ENCODE measurements around the gene ARL15.
A peak's percentile ranks its signal among the peaks of the same experiment; 100 is the strongest.

The ARL15 gene

DNA sequence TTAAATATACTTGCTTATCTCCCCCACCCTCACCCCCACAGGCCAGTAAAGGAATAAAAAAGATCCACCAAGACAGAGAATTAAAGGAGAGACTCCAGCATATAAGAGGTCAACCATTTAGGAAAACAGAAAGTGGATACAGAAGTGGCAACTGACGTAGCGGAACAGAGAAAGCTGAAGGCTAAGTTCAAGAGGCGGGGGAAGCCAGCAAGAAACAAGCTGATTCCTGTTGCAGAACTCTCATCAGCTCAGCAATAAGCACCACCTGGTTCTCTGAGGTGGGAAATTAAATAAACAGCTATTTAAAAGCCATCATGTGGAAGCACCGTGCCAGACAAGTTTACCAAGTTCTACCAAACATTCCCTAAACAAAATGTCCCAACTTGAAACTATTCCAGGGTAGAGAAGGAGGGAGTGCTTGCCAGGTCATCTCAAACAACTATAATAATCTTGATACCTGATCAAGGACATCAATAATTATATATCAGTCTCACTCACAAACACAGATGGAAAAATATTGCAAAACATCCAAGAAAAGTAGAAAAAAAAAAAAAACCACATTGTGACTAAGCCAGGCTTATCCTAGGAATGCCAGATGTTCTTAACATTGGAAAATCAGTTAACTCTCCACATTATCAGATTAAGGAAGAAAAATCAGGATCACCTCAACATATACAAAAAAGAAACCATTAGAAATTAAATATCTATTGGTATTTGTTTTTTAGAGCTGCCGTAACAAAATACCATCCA lies 7.3 kb upstream of the ARL15 start:
- no peaks in the 10 kb centered on the region for H3K36me3 ChIP-seq (replicated peaks; ENCODE audit: low read depth, low read length)
- no peaks in the 10 kb centered on the region for H4K20me1 ChIP-seq (ENCODE audit: insufficient read depth, low read length)
- no peaks in the 10 kb centered on the region for H3K79me2 ChIP-seq (ENCODE audit: low read length)
- no peak for TF ChIP-seq EZH2phosphoT487 (IDR thresholded peaks at IDR 0.05; ENCODE audit: low read depth)
- TF ChIP-seq, protein P1, sequence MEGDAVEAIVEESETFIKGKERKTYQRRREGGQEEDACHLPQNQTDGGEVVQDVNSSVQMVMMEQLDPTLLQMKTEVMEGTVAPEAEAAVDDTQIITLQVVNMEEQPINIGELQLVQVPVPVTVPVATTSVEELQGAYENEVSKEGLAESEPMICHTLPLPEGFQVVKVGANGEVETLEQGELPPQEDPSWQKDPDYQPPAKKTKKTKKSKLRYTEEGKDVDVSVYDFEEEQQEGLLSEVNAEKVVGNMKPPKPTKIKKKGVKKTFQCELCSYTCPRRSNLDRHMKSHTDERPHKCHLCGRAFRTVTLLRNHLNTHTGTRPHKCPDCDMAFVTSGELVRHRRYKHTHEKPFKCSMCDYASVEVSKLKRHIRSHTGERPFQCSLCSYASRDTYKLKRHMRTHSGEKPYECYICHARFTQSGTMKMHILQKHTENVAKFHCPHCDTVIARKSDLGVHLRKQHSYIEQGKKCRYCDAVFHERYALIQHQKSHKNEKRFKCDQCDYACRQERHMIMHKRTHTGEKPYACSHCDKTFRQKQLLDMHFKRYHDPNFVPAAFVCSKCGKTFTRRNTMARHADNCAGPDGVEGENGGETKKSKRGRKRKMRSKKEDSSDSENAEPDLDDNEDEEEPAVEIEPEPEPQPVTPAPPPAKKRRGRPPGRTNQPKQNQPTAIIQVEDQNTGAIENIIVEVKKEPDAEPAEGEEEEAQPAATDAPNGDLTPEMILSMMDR (IDR thresholded peaks at IDR 0.05; ENCODE audit: low read depth, low read length) = no peak
- H3K27ac ChIP-seq (ENCODE audit: low read length) = no peak overlapping the region
- no peak overlapping the region for H3K9ac ChIP-seq (ENCODE audit: low read length)
- no peaks in the 10 kb centered on the region for H3K27me3 ChIP-seq (ENCODE audit: low read depth, low read length)
- H3K9me3 ChIP-seq (ENCODE audit: insufficient read depth, low read length) = no peaks in the 10 kb centered on the region
- H2AFZ ChIP-seq (ENCODE audit: low read depth, low read length) = no peak overlapping the region
- peaks cover 3% of the 10 kb centered on the region; the same call in 1 of the 2 replicates for H3K4me1 ChIP-seq (ENCODE audit: low read length)
- H3K4me2 ChIP-seq (ENCODE audit: low read length) = 0 out of 2 replicates have a peak overlapping the region, but pooled peaks have one; percentile 13
- no peak overlapping the region for H3K4me3 ChIP-seq (ENCODE audit: low read length)

DNA sequence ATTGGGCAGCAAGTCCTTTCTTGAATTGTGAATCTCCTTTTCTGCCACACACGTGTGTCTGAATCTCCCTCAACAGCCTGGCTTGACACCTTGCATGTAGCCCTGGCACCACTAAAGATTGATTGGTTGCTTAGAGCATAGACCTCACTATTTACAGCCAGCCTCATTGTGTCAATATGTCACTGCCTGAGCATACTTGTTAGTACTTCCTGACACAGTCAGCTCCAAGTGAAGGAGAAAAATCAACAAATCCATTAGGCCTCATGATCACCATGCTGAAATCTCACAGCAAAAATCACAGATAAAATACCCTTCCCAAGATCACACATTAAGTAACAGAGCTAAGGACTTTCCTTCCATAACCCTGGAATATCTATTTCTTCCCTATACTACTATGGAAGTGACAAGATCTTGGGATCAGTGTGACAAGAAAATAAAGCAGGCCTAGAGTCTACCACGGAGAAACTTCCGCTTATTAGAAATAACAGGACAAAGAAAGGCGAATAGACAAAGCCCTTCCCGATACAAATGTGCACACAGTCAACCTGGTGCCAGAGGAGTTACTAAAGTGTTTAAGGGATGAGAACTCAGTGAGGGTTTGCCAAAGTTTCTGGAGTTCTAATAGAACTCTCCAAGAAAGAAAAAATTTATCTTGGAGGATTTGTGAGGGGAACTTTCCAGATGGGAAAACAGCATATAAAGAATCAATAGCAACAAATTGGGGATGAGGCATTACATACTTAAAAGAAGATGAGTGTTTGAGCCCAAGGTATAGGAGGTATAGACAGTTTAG lies 5.6 kb upstream of the ARL15 start:
- Histone ChIP-seq H3K79me2 (ENCODE audit: low read length) (no peaks in the 10 kb centered on the region), H3K9me3 (ENCODE audit: insufficient read depth, low read length) (no peaks in the 10 kb centered on the region), H3K27me3 (ENCODE audit: low read depth, low read length) (no peaks in the 10 kb centered on the region), H3K27ac (ENCODE audit: low read length) (no peak overlapping the region), H4K20me1 (ENCODE audit: insufficient read depth, low read length) (no peaks in the 10 kb centered on the region), H3K4me2 (ENCODE audit: low read length) (no peak overlapping the region), H3K4me1 (ENCODE audit: low read length) (peaks cover 3% of the 10 kb centered on the region; the same call in 1 of the 2 replicates), H2AFZ (ENCODE audit: low read depth, low read length) (no peak overlapping the region), H3K36me3 (replicated peaks; ENCODE audit: low read depth, low read length) (no peaks in the 10 kb centered on the region), H3K4me3 (ENCODE audit: low read length) (no peak overlapping the region), H3K9ac (ENCODE audit: low read length) (no peak overlapping the region)
- TF ChIP-seq, protein P1 (IDR thresholded peaks at IDR 0.05; ENCODE audit: low read depth, low read length) = no peak
- TF ChIP-seq EZH2phosphoT487 (IDR thresholded peaks at IDR 0.05; ENCODE audit: low read depth) = no peak

DNA sequence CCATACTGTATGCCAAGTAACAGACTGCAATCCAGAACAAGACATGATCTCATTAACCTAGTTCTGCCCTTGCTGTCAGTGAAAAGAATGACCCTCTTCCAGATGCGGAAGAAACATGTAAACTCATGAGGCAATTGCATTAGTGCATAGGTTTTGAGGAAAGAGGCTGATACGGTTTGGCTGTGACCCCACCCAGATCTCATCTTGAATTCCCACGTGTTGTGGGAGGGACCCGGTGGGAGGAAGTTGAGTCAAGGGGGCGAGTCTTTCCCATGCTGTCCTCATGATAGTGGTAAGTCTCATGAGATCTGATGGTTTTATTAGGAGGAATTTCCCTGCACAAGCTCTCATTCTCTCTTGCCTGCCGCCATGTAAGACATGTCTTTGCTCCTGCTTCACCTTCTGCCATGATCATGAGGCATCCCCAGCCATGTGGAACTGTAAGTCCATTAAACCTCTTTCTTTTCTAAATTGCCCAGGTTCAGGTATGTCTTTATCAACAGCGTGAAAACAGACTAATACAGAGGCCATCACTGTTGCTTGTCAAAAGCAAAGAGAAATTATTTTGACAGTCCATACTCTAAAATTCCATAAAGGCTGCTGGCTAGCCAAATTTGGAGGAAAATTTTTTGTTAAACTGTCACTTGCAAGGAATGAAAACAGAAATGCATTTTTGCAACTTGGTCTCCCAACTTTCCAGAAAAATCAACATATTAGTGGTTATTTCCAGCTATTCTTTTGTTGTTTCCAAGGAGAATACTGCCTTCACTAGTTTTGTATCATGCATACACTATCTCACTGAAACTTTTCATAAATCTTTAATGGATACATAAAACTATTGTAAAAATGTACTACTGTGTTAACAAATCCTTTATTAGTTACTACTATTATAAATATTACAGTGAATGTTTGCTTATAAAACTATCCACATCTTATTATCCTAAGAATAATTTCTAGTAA lies 3.2 kb upstream of the ARL15 start:
- H3K9me3 ChIP-seq (ENCODE audit: insufficient read depth, low read length) = no peaks in the 10 kb centered on the region
- H3K4me3 ChIP-seq (ENCODE audit: low read length) = no peak overlapping the region
- no peak overlapping the region for H3K9ac ChIP-seq (ENCODE audit: low read length)
- no peak overlapping the region for H3K27ac ChIP-seq (ENCODE audit: low read length)
- H3K27me3 ChIP-seq (ENCODE audit: low read depth, low read length) = no peaks in the 10 kb centered on the region
- peaks cover 8% of the 10 kb centered on the region; the same call in 1 of the 2 replicates for H3K4me1 ChIP-seq (ENCODE audit: low read length)
- no peak overlapping the region for H3K4me2 ChIP-seq (ENCODE audit: low read length)
- no peaks in the 10 kb centered on the region for H3K36me3 ChIP-seq (replicated peaks; ENCODE audit: low read depth, low read length)
- H3K79me2 ChIP-seq (ENCODE audit: low read length) = no peaks in the 10 kb centered on the region
- TF ChIP-seq EZH2phosphoT487 (IDR thresholded peaks at IDR 0.05; ENCODE audit: low read depth) = no peak
- H2AFZ ChIP-seq (ENCODE audit: low read depth, low read length) = no peak overlapping the region
- no peaks in the 10 kb centered on the region for H4K20me1 ChIP-seq (ENCODE audit: insufficient read depth, low read length)

DNA sequence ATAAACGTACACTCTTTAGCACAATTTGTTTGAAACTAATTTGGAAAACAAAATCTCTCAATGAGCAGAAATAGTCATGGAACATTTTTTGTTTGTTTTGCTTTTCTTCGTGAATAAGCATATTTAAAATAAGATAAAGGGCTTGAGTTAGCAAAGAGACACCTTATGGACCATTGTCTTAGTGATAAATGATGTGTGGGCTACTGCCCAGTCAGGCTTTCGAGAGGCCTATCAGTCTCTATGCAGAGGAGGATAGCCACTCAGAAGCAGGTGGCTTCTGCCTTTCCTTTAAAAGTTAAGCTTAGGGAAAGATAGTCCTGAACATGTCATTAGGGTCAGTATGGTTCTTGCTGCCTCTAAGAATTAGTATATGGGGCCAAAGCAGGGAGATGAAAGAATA lies 2.1 kb upstream of the ARL15 start:
- Histone ChIP-seq H3K4me1 (ENCODE audit: low read length) (peaks cover 6% of the 10 kb centered on the region; the same call in 1 of the 2 replicates), H3K4me3 (ENCODE audit: low read length) (no peak overlapping the region), H3K27me3 (ENCODE audit: low read depth, low read length) (no peaks in the 10 kb centered on the region), H3K9me3 (ENCODE audit: insufficient read depth, low read length) (no peaks in the 10 kb centered on the region), H3K36me3 (replicated peaks; ENCODE audit: low read depth, low read length) (no peaks in the 10 kb centered on the region), H4K20me1 (ENCODE audit: insufficient read depth, low read length) (no peaks in the 10 kb centered on the region), H3K4me2 (ENCODE audit: low read length) (no peak overlapping the region), H2AFZ (ENCODE audit: low read depth, low read length) (no peak overlapping the region), H3K27ac (ENCODE audit: low read length) (no peak overlapping the region), H3K9ac (ENCODE audit: low read length) (no peak overlapping the region), H3K79me2 (ENCODE audit: low read length) (no peaks in the 10 kb centered on the region)
- TF ChIP-seq, protein P1 (IDR thresholded peaks at IDR 0.05; ENCODE audit: low read depth, low read length) = no peak
- no peak for TF ChIP-seq EZH2phosphoT487 (IDR thresholded peaks at IDR 0.05; ENCODE audit: low read depth)

Measured in OCI-LY3 (cell line).